Upper lobe of left lung (tissue), 6 donors: Measurements from ENCODE around the gene BCAS3. TPM values are rescaled to one million over a fixed set of nuclear protein-coding genes. Genes with fewer than 3 reads are reported as not detected.
A peak's percentile ranks its signal among the peaks of the same experiment; 100 is the strongest.

ENCODE experiments used
- ATAC-seq, 2 donors: fragments of 200-7000 bp; cut with Tn5 transposase; one replicate each; pipeline ENCODE4 v1.9.1; 2022; ENCODE audit warnings: mild to moderate bottlenecking in 2 of 2, moderate library complexity in 2 of 2; ENCODE audit not compliant: low FRiP score in 2 of 2
- DNase-seq, 2 donors: peaks; one replicate each; pipeline ENCODE4 v3.0.0-alpha.2; 2019 to 2020
- H3K27ac ChIP-seq, 4 donors: fragments of 200-600 bp; sonication (generic); one replicate each; pipeline ENCODE4 v1.5.1; 2016 to 2019
- H3K27me3 ChIP-seq, 4 donors: fragments of 200-600 bp; sonication (generic); one replicate each; pipeline ENCODE4 v1.5.1; 2017 to 2019
- H3K36me3 ChIP-seq, 4 donors: fragments of 200-600 bp; sonication (generic); one replicate each; pipeline ENCODE4 v1.5.1; 2016 to 2019
- H3K4me1 ChIP-seq, 4 donors: fragments of 200-600 bp; sonication (generic); one replicate each; pipeline ENCODE4 v1.5.1; 2018 to 2019
- H3K4me3 ChIP-seq, 4 donors: fragments of 200-600 bp; sonication (generic); one replicate each; pipeline ENCODE4 v1.5.1; 2017 to 2019; ENCODE audit warnings: mild to moderate bottlenecking in 2 of 4, moderate library complexity in 1 of 4
- H3K9me3 ChIP-seq, 4 donors: fragments of 200-600 bp; sonication (generic); one replicate each; pipeline ENCODE4 v1.5.1; 2018 to 2019
- EP300 ChIP-seq, 4 donors: sonication (generic); formaldehyde crosslinking; IDR thresholded peaks; one replicate each; pipeline ENCODE4 v1.5.1; 2017; ENCODE audit warnings: antibody characterized with exemption in 4 of 4, control low read depth in 2 of 4
- POLR2A ChIP-seq, 4 donors: fragments of 450-650 bp; IDR thresholded peaks; one replicate each; pipeline ENCODE4 v1.5.1; 2016 to 2017; ENCODE audit warnings: antibody characterized with exemption in 4 of 4, mild to moderate bottlenecking in 2 of 4
- POLR2AphosphoS5 ChIP-seq, 2 donors: sonication (generic); formaldehyde crosslinking; IDR thresholded peaks; one replicate each; pipeline ENCODE4 v1.5.1; 2017; ENCODE audit warnings: antibody characterized with exemption in 2 of 2
- WGBS, 2 donors: methylation state at CpG; one replicate each; pipeline ENCODE4 v1.1.5; 2017 to 2018; 5-methylcytosine and 5-hydroxymethylcytosine counted together
- total RNA-seq, 6 donors: library from RNA; depleted of rRNA in 4 of 6; stranded (reverse); fragments of >200 nt in 4 of 6; gene quantifications; one replicate each; pipeline versions ENCODE4 v1.1.0 to v1.2.1, GENCODE V29; 2016 to 2021
- TF ChIP-seq, protein P1 (sequence below), 6 experiments: fragments of 450-650 bp in 4 of 6; fragments of 200-600 bp in 2 of 6; sonication (generic) in 2 of 6; IDR thresholded peaks; one replicate each; pipeline ENCODE4 v1.5.1; 2016 to 2019; ENCODE audit warnings: antibody characterized with exemption in 6 of 6
- donor health status: DM: no; HTN: no; CAD: no; lungs with moderate emphysema.
- donor health status: DM: no; HTN: yes; CAD: no; lungs with severe emphysema.

The BCAS3 gene
- total RNA-seq, 6 donors from 2014 or later, result 20.1 to 111 (median 37.0) TPM

- WGBS, 2 donors, result 93 to 97% methylated on average over 3 of the region's 3 CpGs
- no peak for ATAC-seq
- TF ChIP-seq, protein P1, sequence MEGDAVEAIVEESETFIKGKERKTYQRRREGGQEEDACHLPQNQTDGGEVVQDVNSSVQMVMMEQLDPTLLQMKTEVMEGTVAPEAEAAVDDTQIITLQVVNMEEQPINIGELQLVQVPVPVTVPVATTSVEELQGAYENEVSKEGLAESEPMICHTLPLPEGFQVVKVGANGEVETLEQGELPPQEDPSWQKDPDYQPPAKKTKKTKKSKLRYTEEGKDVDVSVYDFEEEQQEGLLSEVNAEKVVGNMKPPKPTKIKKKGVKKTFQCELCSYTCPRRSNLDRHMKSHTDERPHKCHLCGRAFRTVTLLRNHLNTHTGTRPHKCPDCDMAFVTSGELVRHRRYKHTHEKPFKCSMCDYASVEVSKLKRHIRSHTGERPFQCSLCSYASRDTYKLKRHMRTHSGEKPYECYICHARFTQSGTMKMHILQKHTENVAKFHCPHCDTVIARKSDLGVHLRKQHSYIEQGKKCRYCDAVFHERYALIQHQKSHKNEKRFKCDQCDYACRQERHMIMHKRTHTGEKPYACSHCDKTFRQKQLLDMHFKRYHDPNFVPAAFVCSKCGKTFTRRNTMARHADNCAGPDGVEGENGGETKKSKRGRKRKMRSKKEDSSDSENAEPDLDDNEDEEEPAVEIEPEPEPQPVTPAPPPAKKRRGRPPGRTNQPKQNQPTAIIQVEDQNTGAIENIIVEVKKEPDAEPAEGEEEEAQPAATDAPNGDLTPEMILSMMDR (IDR thresholded peaks at IDR 0.05), result no peak
- TF ChIP-seq POLR2AphosphoS5 (IDR thresholded peaks at IDR 0.05) (no peak), EP300 (IDR thresholded peaks at IDR 0.05) (no peak), POLR2A (IDR thresholded peaks at IDR 0.05) (no peak)
These were observed 396.3 kb downstream of the BCAS3 start for GRCh38 chr17:61073799-61074513.

DNA sequence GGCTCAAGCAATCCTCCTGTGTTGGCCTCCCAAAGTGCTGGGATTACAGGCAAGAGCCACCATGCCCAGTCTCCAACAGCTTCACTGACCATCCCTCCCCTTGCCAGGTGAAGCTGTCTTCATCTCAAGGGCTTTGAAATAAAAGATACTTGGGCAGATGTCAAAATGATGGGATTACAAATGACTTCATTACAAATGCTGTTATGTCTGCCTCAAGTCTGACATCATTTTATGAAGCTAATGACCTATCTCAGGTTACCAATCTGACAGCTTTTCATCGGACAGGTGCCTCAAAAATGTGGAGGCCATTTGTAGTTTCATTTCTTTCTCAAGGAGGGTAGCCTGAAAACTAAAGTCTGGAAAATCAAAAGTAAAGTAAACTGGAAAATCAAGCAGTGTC, 398.3 kb downstream of the BCAS3 start:
- H3K4me3 ChIP-seq, result no peak overlapping the region
- H3K9me3 ChIP-seq, result no peaks in the 10 kb centered on the region
- H3K27me3 ChIP-seq, result no peaks in the 10 kb centered on the region
- no peak for ATAC-seq
- peaks cover 0 to 9% (median 3%) of the 10 kb centered on the region in 4 donors for H3K4me1 ChIP-seq
- DNase-seq, result no peak
- 100% methylated on average over 1 of the region's 1 CpG for WGBS, 2 donors
- H3K36me3 ChIP-seq, result peaks cover 0 to 6% (median 3%) of the 10 kb centered on the region in 4 donors
- H3K27ac ChIP-seq, result peak overlapping the region in 2 of 4 donors; percentile 16 to 44
- TF ChIP-seq POLR2AphosphoS5 (IDR thresholded peaks at IDR 0.05), result no peak
- TF ChIP-seq, protein P1 (IDR thresholded peaks at IDR 0.05), result no peak
- no peak for TF ChIP-seq POLR2A (IDR thresholded peaks at IDR 0.05)
- no peak for TF ChIP-seq EP300 (IDR thresholded peaks at IDR 0.05)

More at GRCh38 chr17:61073799-61074513, 396.3 kb downstream of the BCAS3 start:
- no peak overlapping the region for H3K4me3 ChIP-seq
- no peak for DNase-seq
- H3K27ac ChIP-seq, result no peak overlapping the region
- H3K27me3 ChIP-seq, result no peaks in the 10 kb centered on the region
- H3K9me3 ChIP-seq, result no peaks in the 10 kb centered on the region
- H3K36me3 ChIP-seq, result peaks cover 0 to 6% (median 3%) of the 10 kb centered on the region in 4 donors
- H3K4me1 ChIP-seq, result peaks cover 0 to 9% (median 3%) of the 10 kb centered on the region in 4 donors

- Histone ChIP-seq H3K9me3 (no peaks in the 10 kb centered on the region), H3K4me1 (peaks cover 0 to 9% (median 3%) of the 10 kb centered on the region in 4 donors), H3K4me3 (no peak overlapping the region), H3K36me3 (peaks cover 0 to 6% (median 3%) of the 10 kb centered on the region in 4 donors), H3K27ac (peak overlapping the region in 2 of 4 donors; percentile 16 to 44), H3K27me3 (no peaks in the 10 kb centered on the region)
- TF ChIP-seq, protein P1 (IDR thresholded peaks at IDR 0.05), result no peak
- TF ChIP-seq POLR2AphosphoS5 (IDR thresholded peaks at IDR 0.05) (no peak), POLR2A (IDR thresholded peaks at IDR 0.05) (no peak), EP300 (IDR thresholded peaks at IDR 0.05) (no peak)
- ATAC-seq, result no peak
- 69 to 76% methylated on average over 3 of the region's 3 CpGs for WGBS, 2 donors
- no peak for DNase-seq
These were observed 399.0 kb downstream of the BCAS3 start for GRCh38 chr17:61076621-61077031.

DNA sequence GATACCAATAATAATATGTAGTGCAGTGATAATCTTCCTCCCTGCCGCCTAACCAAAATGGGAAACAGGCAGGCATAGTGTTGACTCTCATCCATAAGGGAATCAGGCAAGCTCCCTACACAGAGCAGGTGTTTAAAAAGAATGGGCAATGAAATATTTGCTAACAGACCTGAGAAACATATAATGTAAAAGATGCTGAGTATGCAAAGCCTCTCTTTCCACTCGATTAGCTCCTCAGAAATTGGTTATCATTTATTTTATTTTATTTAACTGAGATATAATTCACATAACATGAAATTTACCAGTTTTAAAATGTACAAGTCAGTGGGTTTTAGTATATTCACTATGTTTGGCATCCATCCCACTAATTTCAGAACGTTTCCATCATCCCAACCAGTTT, 404.3 kb downstream of the BCAS3 start:
- DNase-seq (no peak), ATAC-seq (no peak)
- whole genome bisulfite sequencing, 2 donors, result 85 to 91% methylated on average over 3 of the region's 3 CpGs
- H3K4me3 ChIP-seq, result no peak overlapping the region
- H3K4me1 ChIP-seq, result no peaks in the 10 kb centered on the region
- no peak for TF ChIP-seq POLR2AphosphoS5 (IDR thresholded peaks at IDR 0.05)
- TF ChIP-seq, protein P1 (IDR thresholded peaks at IDR 0.05), result no peak
- no peak for TF ChIP-seq EP300 (IDR thresholded peaks at IDR 0.05)
- TF ChIP-seq POLR2A (IDR thresholded peaks at IDR 0.05), result no peak
- H3K27me3 ChIP-seq, result no peaks in the 10 kb centered on the region
- peaks cover 0 to 2% (median 0%) of the 10 kb centered on the region in 4 donors for H3K36me3 ChIP-seq
- H3K9me3 ChIP-seq, result no peaks in the 10 kb centered on the region
- H3K27ac ChIP-seq, result no peak overlapping the region
